HT-29 (cell line): Measurements from ENCODE around the gene SHOC2. TPM values are rescaled to one million over a fixed set of nuclear protein-coding genes. Genes with fewer than 3 reads are reported as not detected.

Experiments used
- DNase-seq: peaks from one replicate; pipeline ENCODE4 v3.0.0-alpha.2; 2015; ENCODE audit warnings: low spot score
- total RNA-seq: library from RNA; depleted of rRNA; stranded (reverse); fragments of >200 nt; shearing (Covaris generic); gene quantifications from 2 replicates; pipeline ENCODE4 v1.2.3, GENCODE V29; 2014

SHOC2 gene
- total RNA-seq, 1 experiment from 2014 or later = 6.4 TPM

DNA sequence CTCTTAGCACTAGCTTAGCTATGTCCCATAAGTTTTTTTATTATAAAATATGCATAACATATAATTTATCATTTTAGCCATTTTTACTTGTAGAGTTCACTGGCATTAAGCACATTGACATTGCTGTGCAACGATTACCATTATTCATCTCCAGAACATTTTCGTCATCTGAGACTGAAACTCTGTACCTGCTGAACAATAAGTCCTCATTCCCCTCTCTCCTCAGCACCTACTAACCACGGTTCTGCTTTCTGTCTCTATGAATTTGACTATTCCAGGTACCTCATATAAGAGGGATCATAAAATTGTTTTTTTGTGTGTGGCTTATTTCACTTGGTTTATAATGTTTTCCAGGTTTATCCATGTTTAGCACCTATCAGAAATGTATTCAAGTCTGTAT lies 64.1 kb downstream of the SHOC2 start:
- DNase-seq = no peak

DNA sequence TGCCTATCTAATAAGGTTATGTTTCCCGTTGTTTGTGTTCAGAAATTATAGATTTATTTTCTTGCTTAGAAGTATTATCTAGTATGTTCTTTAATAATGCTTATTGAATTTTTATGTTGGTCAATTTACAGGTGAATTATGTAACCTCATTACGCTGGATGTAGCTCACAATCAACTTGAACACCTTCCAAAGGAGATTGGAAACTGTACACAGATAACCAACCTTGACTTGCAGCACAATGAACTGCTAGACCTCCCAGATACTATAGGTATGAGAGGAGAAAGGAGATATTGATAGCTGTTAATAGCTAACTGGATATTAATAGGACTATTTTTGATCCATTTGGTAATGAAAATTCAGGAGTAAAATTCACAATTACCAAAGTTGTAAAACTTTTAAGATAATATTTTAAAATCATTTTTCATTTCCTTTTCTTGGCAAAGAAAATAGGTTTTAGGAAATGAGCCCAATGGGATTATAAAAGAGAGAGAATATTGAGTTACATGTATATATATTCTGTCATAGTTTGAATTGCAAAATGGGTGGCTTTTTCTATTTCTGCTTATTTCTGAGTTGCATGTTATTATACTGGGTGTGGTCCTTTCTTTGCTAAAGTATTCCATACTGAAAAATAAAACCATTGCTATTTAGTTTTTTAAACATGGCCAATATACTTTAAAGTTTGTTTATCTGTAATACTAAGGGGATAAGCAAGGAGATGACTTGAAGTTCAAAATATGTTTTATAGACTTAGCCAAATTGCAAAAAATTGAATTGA lies 66.3 kb downstream of the SHOC2 start:
- no peak for DNase-seq

DNA sequence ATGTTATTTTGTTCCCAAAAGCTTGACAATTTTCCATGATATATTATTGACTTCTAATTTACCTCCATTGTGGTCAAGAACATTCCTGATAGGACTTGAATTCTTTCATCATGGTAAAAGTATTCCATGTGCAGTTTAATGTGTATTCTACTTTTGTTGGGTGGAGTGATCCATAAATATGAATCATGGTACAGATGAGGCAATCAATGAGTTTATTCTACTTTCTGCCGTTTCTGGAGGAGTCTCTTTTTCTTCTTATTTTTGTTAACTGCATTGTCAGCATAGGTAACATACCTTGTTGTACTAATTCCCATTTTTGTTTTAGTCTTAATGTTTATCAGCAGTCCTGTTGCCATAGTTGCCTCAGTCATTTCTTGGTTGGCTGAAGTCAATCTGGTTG lies 69.6 kb downstream of the SHOC2 start:
- DNase-seq = no peak

DNA sequence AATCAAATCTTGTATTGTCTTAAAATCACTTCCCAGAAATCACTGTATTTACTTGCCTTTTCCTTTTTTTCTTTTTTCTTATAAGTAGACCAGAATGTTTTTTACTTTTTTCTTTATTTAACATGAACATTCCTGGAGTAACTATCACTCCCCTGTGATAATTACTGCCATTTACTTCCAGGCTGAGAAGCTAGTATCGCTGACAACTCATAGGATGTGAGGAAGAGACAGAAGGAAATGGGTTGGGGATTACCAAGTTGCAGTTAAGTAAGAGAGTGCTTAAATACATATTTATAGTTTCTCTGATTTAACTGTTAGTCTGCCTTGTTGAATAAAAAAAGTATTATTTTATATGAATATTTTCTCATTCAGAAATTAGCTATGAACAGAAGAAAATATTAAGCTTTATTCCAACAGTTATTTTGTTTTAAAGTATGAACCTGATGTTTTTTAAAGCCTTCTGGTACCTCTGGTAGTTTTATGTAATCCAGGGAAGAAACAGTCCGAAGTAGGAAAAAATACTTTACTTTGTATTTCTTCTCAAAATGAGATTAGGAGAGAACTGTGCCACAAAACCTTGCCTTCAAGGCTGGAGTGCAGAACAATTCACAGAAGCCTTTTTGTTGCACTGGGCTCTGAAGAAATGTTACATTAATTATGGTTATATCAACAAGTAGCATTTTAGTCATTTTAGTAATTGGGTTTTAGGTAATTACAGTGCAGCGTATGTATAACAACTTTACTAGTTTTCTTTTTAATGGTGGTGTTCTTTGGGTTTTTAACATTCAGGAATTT lies 72.8 kb downstream of the SHOC2 start:
- no peak for DNase-seq

DNA sequence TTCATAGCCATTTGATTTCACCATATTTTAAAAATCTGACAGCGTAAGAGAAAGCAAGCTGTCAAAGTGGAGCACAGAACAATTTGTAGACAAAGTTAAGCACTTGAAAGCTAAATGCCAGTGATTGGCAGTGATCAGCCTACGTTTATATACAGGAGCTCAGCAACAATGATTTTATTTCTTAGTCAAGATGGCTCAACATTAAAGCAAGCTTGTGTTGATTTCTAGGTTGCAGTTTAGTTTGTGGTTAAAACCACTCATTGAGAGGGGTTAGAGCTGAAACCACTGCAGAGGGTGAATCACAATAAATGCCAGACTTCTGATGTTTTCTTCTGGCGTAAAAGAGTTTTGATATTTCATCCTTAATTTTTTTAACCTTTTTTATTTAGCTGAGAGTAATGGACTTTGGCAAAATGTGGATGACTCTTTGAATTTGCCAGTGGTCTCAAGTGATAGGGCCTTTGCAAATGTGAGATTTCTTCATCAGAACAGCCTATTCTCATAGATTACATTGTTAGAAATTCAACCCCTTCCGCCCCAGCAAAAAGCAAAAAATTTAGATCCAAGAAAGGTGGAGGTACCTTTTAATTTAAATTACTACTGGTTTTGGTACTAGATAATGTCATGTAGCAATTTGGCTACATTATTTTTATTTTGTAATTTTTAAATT lies 73.8 kb downstream of the SHOC2 start:
- DNase-seq = no peak

DNA sequence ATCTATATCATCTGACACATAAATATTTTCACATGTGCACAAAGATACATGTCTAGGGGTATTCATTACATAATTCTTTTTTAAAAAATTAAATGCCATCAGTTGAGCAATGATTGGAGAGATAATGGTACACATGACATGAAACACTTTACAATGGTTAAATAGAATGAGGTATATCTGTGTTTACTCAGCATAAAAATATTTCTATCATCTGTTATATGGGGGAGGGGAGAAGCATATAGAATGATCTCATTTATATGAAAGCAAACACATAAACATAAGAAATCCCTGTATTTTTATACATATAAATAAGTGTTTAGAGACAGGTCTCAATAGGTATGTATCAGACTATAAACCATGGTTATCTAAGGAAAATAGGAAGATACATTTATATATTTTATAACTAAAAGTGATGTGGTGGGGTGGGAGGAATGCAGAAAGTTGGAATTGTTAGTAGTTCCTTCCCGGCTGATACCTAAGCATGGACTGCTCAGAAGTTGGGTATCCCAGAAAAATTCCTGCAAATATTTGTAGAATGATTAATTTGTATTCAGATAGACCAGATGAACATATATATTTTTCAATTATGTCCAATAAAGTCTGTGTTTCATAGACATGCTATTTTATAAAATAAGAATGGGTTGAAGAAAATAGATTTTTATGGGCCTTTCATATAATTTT lies 75.1 kb downstream of the SHOC2 start:
- DNase-seq = no peak

DNA sequence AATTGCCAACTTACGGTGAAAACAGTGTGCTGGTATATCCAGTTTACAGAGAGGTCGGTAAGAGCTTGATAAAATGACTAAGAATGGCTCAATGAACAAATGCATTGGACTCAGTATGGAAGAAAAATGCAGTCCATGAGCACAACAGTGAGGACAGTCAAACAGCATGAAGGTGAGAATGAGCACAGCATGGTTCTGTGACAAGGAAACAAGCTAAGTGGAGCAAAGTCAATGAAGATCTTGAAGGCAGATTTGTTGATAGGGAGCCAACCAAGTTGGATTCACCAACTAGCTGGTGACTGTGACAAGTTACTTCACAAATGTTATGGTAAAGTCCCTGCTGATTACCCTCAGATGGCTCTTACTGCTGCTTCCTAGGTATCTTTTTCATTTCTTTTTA lies 75.9 kb downstream of the SHOC2 start:
- DNase-seq = no peak

DNA sequence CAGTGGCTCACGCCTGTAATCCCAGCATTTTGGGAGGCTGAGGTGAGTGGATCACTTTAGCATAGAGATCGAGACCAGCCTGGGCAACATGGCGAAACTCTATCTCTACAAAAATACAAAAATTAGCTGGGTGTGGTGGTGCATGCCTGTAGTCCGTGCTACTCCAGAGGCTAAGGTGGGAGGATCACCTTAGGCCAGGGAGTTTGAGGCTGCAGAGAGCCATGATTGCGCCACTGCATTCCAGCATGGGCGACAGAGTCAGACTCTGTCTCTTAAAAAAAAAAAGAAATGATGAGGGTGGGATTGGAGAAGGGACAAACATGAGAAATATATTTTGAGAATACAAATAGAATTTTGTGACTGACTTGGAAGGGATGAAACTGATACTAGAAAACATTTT lies 76.9 kb downstream of the SHOC2 start:
- DNase-seq = no peak

DNA sequence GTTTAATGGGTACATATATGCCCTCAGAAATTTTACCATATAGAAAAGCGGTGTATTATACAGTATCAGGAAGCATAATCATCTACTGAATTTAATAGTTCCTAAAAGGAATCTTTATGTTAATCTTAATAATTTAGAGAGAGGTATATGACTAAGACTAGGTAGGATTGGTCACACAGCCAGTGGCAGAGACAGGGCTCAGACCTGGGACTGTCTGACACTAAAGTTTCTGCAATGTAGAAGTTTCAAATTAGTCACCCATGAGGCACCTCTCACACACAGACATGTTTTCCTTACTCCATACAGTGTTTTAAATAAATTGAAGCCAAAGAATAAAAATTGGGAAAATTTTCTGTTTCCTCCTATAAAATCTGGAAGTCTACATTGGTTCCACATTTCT lies 84.6 kb downstream of the SHOC2 start:
- no peak for DNase-seq

DNA sequence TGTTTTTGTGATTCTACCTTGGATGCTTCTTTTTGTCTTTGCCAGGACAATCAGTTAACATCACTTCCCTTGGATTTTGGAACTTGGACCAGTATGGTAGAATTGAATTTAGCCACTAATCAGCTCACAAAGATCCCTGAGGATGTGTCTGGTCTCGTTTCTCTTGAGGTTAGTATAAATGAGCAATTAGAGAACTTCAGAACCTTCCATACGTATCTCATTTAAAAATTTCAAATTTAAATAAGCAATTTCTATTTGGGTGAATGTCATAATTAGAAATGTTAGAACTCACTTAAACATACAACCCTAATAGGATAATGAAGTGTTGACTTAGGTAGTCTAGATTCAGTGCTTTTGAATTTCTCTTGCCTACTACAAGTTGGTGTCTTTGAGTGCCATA lies 88.1 kb downstream of the SHOC2 start:
- no peak for DNase-seq

DNA sequence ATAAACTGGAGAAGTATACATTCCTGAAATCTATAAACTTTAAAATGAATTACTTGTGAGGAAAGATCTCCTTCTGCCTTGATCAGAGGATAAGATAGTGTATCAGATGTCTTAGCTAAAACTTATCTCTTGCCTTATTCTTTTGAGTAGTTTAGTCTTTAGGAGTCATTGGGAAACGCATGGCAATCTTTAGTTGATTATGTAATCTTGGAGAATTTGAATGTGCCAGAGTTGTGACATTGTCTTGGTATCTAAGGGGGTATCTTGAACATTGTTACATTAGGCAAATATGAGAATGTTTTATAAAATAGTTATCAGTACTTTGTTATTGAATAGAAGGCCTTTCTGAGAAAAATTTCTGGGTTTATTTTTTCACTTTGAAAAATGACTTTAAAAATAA lies 95.8 kb downstream of the SHOC2 start:
- no peak for DNase-seq

DNA sequence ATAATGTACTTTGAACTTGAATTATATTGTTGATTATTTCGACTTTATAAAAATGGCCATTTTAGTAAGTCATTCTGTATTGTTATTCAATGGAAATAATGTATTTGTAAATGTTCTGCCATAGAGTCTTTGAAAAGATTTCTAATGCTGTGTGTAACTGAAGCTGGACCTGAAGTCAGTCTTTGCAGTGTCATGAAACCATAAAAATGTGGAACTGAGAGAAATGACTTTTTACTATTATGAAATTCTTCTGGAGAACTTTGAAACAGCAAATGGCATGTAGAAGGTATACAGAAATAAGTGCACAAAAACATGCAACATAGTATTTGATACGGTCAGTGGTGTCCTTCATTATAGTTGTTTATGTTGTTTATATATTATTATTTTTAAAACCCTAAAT lies 97.7 kb downstream of the SHOC2 start:
- no peak for DNase-seq

DNA sequence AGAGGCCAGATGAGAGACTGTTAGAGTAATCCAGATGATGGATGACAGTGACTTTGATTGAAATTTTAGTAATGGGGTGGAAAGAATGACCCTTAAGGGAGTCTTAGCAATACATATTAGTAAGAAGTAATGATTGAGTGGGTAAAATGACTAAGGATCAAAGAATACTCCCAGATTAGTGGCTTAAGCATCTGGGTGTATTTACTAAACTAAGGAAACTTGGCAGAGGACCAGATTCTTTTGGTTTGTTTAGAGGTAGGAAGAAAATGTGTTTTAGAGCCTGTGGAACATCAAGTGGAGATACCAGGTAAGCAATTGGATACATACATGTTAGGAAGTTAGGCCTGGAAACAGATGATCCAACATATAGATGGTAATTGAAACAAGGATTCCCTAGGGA lies 98.6 kb downstream of the SHOC2 start:
- DNase-seq = no peak

DNA sequence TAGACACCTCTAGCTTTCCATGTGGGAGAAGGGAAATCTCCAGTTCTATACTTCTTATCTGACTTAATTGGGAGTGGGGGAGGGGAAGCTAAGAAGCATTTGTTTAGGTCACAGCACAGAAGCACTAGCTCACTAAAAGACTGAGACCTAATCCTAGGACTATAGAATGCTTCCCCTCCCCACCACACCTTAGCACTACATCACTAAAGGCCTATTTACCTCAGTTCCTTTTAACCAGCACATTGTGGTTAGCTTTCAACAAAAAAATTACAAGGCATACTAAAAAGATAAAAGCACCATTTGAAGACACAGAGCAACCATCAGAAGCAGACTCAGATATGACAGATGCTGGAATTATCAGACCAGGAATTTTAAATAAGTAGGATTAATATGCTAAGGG lies 103.7 kb downstream of the SHOC2 start:
- no peak for DNase-seq

DNA sequence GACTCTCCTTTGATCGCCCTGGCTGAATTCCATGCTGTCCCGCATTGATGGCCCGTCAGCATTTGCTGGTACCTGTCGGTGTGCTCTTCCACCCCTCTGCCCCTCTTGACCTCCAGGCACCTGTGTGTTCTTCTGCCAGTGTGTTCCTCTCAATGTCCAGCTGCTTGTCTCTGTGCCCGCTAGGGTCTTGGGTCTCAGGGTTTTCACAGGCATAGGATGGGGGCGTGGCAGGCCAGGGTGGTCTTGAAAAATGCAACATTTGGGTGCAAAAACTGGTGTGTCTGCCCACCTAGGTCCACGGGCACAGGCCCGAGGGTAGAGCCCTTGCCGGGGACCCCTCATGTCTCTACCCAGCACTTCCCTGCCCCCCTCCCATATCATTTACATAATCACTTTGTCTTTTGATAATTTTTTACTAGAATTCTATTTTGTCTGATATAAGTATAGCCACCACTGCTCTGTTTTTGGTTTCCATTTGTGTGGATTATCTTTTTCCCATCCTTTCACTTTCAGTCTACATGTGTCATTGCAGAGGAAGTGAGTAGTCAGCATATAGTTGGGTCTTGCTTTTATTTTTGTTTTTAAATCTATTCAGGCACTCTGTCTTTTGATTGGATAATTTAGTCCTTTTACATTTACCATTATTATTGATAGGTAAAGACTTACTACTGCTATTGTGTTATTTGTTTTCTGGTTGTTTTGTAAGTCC lies 110.8 kb downstream of the SHOC2 start:
- no peak for DNase-seq

DNA sequence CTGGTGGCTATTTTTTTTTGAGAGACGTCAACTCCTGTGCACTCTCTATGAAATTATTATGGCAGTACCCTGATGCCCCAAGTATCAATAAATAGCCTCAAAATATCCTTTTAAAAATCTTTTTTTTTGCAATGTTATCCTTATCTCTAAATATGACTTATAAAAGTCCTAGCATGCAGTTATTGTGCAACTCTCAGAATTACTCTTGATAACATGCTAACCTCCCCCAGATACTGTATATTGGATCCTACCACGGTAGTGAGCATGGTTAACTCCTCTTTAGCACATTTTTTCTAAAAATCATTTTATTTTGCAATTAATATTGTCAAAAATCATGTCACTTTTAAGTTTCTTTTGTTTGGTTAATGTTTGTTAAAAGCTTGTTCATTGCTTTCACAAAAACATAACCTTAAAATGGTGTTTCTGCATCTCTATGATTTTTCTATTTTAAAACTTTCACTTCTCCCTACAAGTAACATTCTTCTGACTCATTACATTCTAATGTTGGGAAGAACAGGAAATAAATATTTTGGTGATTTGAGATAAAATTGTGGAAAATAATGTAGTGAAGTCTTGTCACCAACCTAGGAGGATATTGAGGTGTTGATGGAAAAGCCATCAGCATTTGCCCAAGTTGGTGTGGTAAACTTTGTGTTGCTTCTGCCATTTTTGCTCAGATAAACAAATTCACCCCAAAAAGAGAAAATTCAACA lies 115.3 kb downstream of the SHOC2 start:
- DNase-seq = no peak

DNA sequence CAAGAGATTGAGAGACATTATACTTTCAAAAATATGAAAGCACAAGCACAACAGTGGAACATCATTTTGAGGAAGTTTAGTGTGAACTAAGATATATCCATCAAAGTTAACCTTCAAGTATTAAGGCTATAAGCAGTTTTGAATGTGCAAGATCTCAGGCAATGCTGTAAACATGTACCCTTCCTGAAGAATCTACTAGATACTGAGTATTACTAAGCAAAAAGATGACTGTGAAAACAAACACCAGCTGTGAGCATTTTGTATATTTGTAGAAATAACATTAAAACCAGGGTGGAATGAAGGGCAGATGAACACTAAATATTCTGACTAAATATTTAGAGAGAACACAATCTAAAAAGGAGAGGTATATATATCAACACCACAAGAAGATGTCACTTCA lies 116.1 kb downstream of the SHOC2 start:
- DNase-seq = no peak

DNA sequence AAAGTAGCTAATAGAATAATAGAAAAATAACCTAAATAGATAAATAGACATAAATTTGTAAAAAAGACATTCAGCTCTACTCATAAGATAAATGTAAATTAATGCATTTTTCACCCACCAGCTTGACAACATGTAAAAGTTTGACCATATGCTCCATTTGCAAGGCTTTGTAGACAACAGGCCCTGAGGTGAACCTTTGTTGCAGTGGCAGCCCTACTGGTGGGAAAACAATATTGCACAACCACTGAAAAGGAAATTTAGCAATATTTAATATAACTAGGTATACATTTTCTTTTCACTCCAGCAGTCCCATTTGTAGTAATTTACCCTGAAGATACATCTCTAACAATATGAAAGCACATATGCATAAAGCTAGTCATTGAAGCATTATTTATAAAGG lies 118.5 kb downstream of the SHOC2 start:
- DNase-seq = no peak

DNA sequence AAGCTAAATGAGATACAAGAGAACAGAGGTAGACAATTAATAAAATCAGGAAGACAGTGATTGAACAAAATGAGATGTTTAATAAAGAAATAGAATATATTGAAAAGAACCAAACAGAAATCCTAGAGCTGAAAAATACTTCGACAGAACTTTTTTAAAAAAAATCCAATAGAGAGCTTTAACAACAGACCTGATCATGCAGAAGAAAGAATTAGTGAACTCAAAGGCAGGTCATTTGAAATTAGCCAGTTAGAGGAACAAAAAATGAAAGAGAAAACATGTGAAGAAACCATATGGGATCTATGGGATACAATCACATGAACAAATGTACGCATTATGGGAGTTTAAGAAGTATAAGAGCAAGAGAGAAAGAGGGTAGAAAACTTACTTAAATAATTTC lies 120.1 kb downstream of the SHOC2 start:
- DNase-seq = no peak

DNA sequence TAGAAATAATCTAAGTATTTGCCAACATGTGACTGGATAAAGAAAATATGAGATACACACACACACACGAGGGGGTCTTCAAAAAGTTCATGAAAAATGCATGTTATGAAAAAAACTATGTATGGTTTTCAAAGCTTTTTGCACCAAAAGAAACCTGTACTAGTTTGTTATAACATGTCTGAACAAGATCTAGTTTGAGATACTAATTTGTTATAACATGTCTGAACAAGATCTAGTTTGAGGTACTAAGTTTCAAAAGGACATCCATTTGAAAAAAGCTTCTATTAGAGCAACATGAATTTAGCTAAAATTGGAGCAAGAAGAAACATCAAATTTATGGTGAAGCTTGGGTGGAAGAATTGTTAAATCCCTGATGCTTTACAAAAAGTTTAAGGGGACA lies 137.6 kb downstream of the SHOC2 start:
- DNase-seq = no peak
